Loucy (cell line): ENCODE results near the gene TBX3.

ENCODE experiments used
- EZH2phosphoT487 ChIP-seq: fragments of 200-600 bp; IDR thresholded peaks from 2 replicates; pipeline ENCODE4 v1.6.1; 2018; ENCODE audit warnings: antibody characterized with exemption, mild to moderate bottlenecking, moderate library complexity, borderline replicate concordance
- TF ChIP-seq, protein P1 (sequence below): fragments of 200-600 bp; sonication (generic); conservative IDR thresholded peaks from 2 replicates; pipeline ENCODE4 v1.5.1; 2014; ENCODE audit warnings: mild to moderate bottlenecking, antibody characterized with exemption, low read length

DNA sequence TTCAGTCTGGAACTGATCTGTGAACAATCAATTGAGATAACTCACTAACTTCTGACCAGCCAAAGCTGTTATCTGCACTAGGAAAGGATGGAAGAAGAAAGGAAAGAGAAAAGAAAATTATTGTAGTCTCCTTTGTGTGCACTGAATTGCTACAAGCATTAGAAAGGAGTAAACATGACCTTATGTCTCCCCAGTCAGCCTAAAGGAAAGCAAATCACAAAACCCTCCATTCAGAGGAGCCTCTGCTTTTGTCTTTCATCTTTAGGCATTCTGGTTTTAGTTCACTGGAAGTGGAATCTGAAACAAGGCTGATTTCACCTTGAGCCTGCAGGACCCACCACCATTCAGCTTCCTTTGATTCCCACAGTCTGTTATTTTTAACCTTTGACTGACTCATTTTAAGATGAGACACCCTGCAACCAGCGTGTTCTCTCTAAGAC, 26.0 kb downstream of the TBX3 start:
- TF ChIP-seq, protein P1, sequence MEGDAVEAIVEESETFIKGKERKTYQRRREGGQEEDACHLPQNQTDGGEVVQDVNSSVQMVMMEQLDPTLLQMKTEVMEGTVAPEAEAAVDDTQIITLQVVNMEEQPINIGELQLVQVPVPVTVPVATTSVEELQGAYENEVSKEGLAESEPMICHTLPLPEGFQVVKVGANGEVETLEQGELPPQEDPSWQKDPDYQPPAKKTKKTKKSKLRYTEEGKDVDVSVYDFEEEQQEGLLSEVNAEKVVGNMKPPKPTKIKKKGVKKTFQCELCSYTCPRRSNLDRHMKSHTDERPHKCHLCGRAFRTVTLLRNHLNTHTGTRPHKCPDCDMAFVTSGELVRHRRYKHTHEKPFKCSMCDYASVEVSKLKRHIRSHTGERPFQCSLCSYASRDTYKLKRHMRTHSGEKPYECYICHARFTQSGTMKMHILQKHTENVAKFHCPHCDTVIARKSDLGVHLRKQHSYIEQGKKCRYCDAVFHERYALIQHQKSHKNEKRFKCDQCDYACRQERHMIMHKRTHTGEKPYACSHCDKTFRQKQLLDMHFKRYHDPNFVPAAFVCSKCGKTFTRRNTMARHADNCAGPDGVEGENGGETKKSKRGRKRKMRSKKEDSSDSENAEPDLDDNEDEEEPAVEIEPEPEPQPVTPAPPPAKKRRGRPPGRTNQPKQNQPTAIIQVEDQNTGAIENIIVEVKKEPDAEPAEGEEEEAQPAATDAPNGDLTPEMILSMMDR: no peak
- TF ChIP-seq EZH2phosphoT487: no peak
